Measurements from ENCODE around the gene HLCS.

- TF ChIP-seq NRF1 (IDR thresholded peaks at IDR 0.05; ENCODE audit: low read depth, low read length) (no peak), USF1 (IDR thresholded peaks at IDR 0.05; ENCODE audit: borderline replicate concordance, low read depth) (no peak), CTCF (IDR thresholded peaks at IDR 0.05) (no peak), EP300 (IDR thresholded peaks at IDR 0.05; ENCODE audit: borderline replicate concordance in 1 of 2, low read depth in 1 of 2, low read length in 1 of 2) (no peak)
These were observed 78.5 kb downstream of the HLCS start for GRCh38 chr21:36887963-36888362.
